Loucy (cell line): ENCODE results near the gene ZFP69B.

Experiments
- H2AFZ ChIP-seq: fragments of 200-600 bp; sonication (generic); 2 replicates; pipeline ENCODE4 v1.6.0; 2016; ENCODE audit warnings: antibody characterized with exemption, mild to moderate bottlenecking, low read length, moderate library complexity
- H3F3A ChIP-seq: fragments of 200-600 bp; 2 replicates; pipeline ENCODE4 v1.6.0; 2016; ENCODE audit warnings: antibody characterized with exemption, low read depth, mild to moderate bottlenecking
- H3K27me3 ChIP-seq: fragments of 200-600 bp; sonication (generic); 2 replicates; pipeline ENCODE4 v1.6.1; 2014; ENCODE audit warnings: low read length, mild to moderate bottlenecking; ENCODE audit not compliant: insufficient read depth, poor library complexity, severe bottlenecking
- H3K36me3 ChIP-seq: fragments of 200-600 bp; sonication (generic); 2 replicates; pipeline ENCODE4 v1.6.1; 2016; ENCODE audit warnings: low read length; ENCODE audit not compliant: insufficient read depth
- H3K4me1 ChIP-seq: fragments of 200-600 bp; sonication (generic); 2 replicates; pipeline ENCODE4 v1.5.1; 2014; ENCODE audit warnings: low read length, mild to moderate bottlenecking; ENCODE audit not compliant: insufficient read depth, poor library complexity, severe bottlenecking
- H3K4me2 ChIP-seq: fragments of 200-600 bp; sonication (generic); 2 replicates; pipeline ENCODE4 v1.6.0; 2014; ENCODE audit warnings: antibody characterized with exemption, low read length, low read depth, mild to moderate bottlenecking; ENCODE audit not compliant: poor library complexity, severe bottlenecking
- H3K4me3 ChIP-seq: fragments of 200-600 bp; sonication (generic); 2 replicates; pipeline ENCODE4 v1.5.1; 2014; ENCODE audit warnings: low read length, mild to moderate bottlenecking, mixed read lengths; ENCODE audit not compliant: poor library complexity, severe bottlenecking
- H3K79me2 ChIP-seq: fragments of 200-600 bp; sonication (generic); 2 replicates; pipeline ENCODE4 v1.6.1; 2014; ENCODE audit warnings: low read length; ENCODE audit not compliant: insufficient read depth
- H3K9ac ChIP-seq: fragments of 200-600 bp; sonication (generic); 2 replicates; pipeline ENCODE4 v1.6.0; 2014; ENCODE audit warnings: mild to moderate bottlenecking, low read depth, low read length, moderate library complexity; ENCODE audit not compliant: poor library complexity, severe bottlenecking
- H3K9me2 ChIP-seq: fragments of 200-600 bp; sonication (generic); replicated peaks from 2 replicates; pipeline ENCODE4 v1.6.1; 2016; ENCODE audit warnings: low read depth, low read length, mixed read lengths
- H3K9me3 ChIP-seq: fragments of 200-600 bp; sonication (generic); 2 replicates; pipeline ENCODE4 v1.6.1; 2014; ENCODE audit warnings: mild to moderate bottlenecking, antibody characterized with exemption, low read length, low read depth; ENCODE audit not compliant: insufficient read depth
- H4K20me1 ChIP-seq: fragments of 200-600 bp; sonication (generic); 2 replicates; pipeline ENCODE4 v1.6.0; 2014; ENCODE audit warnings: antibody characterized with exemption, low read length, mild to moderate bottlenecking; ENCODE audit not compliant: insufficient read depth, poor library complexity, severe bottlenecking
- CTCF ChIP-seq: fragments of 200-600 bp; sonication (generic); conservative IDR thresholded peaks from 2 replicates; pipeline ENCODE4 v1.5.1; 2014; ENCODE audit warnings: mild to moderate bottlenecking, antibody characterized with exemption, low read length
- EZH2phosphoT487 ChIP-seq: fragments of 200-600 bp; IDR thresholded peaks from 2 replicates; pipeline ENCODE4 v1.6.1; 2018; ENCODE audit warnings: antibody characterized with exemption, mild to moderate bottlenecking, moderate library complexity, borderline replicate concordance

The ZFP69B gene

DNA sequence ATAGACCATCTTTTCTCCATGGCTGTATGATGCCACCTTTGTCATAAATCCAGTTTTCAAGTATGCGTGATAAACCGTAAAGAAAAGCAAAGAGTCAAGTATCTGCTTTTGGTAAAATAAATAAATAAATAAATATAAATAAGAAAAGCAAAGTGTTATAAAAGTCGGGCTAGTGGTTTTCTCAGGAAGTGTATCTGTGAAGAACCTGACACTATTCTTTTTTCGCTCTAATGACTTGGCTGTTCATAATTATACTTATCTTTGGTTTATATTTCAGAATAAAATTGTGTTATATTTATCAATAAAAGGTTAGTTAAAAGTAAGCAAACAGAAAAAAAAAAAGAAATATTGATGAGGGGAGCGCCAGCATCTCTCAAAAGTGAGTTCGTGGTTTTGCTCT is 57.7 kb downstream of the ZFP69B start:
- H3K4me1 ChIP-seq: peaks cover 11% of the 10 kb centered on the region
- peaks cover 4% of the 10 kb centered on the region; the same call in 1 of the 2 replicates for H3K9me3 ChIP-seq
- H3K79me2 ChIP-seq: peaks cover 19% of the 10 kb centered on the region
- no peak for TF ChIP-seq EZH2phosphoT487
- no peak for TF ChIP-seq CTCF
- no peaks in the 10 kb centered on the region for H4K20me1 ChIP-seq
- H3K9ac ChIP-seq: peak overlapping the region; percentile 97
- H3K4me3 ChIP-seq: peak overlapping the region; percentile 97
- no peaks in the 10 kb centered on the region for H3K9me2 ChIP-seq
- no peaks in the 10 kb centered on the region for H3K27me3 ChIP-seq
- no peaks in the 10 kb centered on the region for H3F3A ChIP-seq
- H3K36me3 ChIP-seq: no peaks in the 10 kb centered on the region
- H2AFZ ChIP-seq: peak overlapping the region; percentile 98
- peak overlapping the region; percentile 80 for H3K4me2 ChIP-seq

DNA sequence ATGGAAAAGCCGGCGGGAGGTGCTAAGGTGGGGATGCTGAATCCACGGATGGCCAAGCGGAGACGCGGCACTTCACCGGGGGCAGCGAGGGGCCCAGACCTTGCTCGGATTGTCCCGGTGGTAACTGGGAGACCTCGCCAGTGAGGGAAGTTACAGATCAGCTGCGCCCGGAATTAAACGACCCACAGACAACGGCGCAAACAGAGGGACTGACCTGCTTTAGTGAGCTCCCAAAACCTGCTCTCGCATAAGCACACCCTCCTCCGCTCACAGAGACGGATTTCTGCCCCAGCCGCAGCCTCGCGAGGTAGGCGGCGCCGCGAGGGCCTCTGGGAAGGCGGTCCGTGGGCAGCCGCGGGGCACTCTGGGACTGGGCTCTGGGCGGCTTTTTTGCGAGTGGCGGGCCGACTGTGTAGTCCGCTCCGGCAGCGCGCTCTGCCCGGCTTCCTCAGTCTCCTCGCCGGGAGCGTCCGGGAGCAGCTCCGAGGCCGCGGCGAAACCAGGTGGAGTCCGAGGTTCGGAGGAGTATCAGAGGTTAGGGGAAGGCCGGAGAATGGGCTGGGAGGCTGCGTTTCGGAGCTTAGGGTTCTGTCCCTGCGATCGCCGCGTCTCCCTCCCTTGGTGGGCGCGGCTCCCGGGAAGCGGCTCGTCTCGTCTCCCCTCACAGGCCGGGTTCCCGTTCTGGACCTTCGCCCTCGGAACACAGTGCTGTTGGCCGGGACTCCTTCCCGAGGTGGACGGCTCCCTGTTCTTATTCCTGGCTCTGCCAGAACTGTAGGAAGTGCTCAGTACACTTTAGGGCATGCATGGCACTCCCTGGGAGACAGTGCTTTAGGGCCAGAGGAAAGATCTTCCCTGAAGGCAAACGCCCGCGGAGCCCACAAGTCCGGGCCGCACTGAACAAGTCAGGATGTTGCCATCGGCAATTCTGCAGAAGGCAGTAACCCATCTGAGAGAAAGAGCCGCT is 58.4 kb downstream of the ZFP69B start, which contains the start of gene EXO5:
TSS of gene EXO5 (plus strand) at position 393 of the 967 bp plus-strand sequence. CDS start 5,778 bp downstream, outside the sequence.
- no peaks in the 10 kb centered on the region for H3K27me3 ChIP-seq
- peak within 1 kb of the TSS; percentile 97 for H3K4me3 ChIP-seq
- no peaks in the 10 kb centered on the region for H4K20me1 ChIP-seq
- H3K9ac ChIP-seq: peak within 1 kb of the TSS; percentile 97
- peak within 1 kb of the TSS; percentile 98 for H2AFZ ChIP-seq
- H3K4me2 ChIP-seq: peak within 1 kb of the TSS; percentile 80
- TF ChIP-seq EZH2phosphoT487: no peak
- TF ChIP-seq CTCF: no peak
- H3K36me3 ChIP-seq: no peaks in the 10 kb centered on the region
- H3K9me3 ChIP-seq: peaks cover 4% of the 10 kb centered on the region; the same call in 1 of the 2 replicates
- no peaks in the 10 kb centered on the region for H3K9me2 ChIP-seq
- peaks cover 11% of the 10 kb centered on the region for H3K4me1 ChIP-seq
- H3F3A ChIP-seq: no peaks in the 10 kb centered on the region
- peaks cover 19% of the 10 kb centered on the region for H3K79me2 ChIP-seq
